ENCODE data around the gene UNC45A.

UNC45A gene

DNA sequence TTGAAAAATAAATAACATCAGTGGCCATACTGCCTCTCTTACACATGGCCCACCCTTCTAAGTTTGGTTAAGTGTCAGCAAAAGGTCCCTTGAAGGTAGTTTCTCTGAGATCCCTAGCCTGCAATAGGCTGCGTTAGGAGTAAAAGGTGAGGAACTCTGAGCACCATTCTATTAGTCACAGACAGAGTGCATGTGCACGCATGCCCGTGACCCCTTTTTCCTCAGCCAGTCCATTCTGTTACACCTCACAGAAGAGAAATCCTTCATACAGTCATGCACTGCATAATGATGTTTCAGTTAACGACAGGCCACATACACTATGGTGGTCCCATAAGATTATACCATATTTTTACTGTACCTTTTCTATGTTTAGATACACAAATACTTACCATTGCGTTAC lies 32.1 kb downstream of the UNC45A start:
- DNase-seq (ENCODE audit: extremely low read depth, low read depth), result no peak
- TF ChIP-seq, protein P1, sequence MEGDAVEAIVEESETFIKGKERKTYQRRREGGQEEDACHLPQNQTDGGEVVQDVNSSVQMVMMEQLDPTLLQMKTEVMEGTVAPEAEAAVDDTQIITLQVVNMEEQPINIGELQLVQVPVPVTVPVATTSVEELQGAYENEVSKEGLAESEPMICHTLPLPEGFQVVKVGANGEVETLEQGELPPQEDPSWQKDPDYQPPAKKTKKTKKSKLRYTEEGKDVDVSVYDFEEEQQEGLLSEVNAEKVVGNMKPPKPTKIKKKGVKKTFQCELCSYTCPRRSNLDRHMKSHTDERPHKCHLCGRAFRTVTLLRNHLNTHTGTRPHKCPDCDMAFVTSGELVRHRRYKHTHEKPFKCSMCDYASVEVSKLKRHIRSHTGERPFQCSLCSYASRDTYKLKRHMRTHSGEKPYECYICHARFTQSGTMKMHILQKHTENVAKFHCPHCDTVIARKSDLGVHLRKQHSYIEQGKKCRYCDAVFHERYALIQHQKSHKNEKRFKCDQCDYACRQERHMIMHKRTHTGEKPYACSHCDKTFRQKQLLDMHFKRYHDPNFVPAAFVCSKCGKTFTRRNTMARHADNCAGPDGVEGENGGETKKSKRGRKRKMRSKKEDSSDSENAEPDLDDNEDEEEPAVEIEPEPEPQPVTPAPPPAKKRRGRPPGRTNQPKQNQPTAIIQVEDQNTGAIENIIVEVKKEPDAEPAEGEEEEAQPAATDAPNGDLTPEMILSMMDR (IDR thresholded peaks at IDR 0.05; ENCODE audit: low read depth, low read length), result no peak

DNA sequence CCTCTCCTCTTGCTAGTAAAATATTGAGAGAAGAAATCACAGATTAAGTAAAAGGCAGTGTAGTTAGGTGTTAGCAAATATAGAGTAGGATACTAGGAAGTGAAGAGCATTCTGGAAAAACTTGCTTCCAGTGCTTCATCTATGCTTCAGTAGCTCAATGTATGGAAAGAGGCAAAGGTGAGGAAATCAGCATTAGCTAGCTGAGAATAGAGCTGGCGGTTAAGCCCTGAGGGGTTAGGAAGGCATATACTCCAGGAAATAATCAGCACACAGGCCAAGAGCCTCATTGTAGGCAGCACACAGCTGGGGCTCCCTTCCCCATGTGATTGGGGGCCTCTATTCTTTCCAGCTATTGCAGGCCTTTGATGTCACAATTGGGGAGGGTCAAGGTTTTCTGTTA lies 33.3 kb downstream of the UNC45A start:
- DNase-seq (ENCODE audit: extremely low read depth, low read depth), result no peak
- TF ChIP-seq, protein P1 (IDR thresholded peaks at IDR 0.05; ENCODE audit: low read depth, low read length), result no peak

DNA sequence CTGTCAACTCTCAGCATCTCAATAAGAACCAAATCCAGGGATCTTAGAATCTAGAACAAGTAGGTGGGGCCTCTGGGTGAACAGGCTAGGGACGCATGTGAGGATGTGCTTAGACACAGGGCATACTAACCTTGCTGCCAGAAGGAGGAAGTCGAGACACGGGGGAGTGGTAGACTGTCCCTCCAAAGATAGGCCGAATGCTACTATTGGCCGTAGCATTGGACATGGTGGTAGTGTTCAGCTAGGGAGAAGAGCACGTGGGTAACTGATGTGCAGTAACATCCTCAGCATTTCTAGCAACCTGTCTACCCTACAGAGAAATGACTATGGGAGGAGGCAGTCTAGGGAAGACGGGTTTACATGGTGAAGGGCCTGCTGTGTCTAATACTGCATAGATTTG lies 35.2 kb downstream of the UNC45A start:
- DNase-seq (ENCODE audit: extremely low read depth, low read depth), result no peak

DNA sequence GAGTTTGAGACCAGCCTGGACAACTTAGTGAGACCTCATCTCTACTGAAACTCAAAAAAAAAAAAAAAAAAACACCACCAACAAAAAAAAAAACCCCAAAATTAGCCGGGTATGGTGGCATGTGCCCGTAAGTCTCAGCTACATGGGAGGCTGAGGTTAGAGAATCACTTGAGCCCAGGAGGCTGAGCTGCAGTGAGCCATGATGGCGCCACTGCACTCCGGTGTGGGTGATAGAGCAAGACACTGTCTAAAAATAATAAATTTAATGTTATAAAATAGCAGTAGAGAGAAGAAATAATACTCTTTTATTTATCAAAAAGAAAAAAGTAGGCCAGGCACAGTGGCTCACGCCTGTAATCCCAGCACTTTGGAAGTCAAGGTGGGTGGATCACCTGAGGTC lies 37.0 kb downstream of the UNC45A start:
- TF ChIP-seq, protein P1 (IDR thresholded peaks at IDR 0.05; ENCODE audit: low read depth, low read length), result no peak

More for the DNA sequence above, 35.2 kb downstream of the UNC45A start:
- TF ChIP-seq, protein P1 (IDR thresholded peaks at IDR 0.05; ENCODE audit: low read depth, low read length), result no peak

DNA sequence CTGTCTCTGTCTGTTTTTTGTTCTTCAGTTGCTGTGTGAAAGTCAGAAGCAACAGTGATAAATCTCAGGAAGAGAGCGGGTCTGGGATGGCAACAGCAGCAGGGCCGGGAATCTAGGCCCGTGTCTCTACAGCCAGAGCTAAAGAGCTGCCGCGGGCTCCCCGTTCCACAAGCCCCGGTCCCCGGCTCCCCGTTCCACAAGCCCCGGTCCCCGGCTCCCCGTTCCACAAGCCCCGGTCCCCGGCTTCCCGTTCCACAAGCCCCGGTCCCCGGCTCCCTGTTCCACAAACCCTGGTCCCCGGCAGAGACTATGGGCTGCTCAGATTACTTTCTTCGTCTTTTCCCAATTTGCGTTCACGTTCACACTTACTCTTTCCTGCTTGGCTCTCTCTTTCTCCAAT lies 39.1 kb downstream of the UNC45A start:
- TF ChIP-seq, protein P1 (IDR thresholded peaks at IDR 0.05; ENCODE audit: low read depth, low read length), result no peak
- DNase-seq (ENCODE audit: extremely low read depth, low read depth), result no peak

More for the DNA sequence above, 37.0 kb downstream of the UNC45A start:
- no peak for DNase-seq (ENCODE audit: extremely low read depth, low read depth)

DNA sequence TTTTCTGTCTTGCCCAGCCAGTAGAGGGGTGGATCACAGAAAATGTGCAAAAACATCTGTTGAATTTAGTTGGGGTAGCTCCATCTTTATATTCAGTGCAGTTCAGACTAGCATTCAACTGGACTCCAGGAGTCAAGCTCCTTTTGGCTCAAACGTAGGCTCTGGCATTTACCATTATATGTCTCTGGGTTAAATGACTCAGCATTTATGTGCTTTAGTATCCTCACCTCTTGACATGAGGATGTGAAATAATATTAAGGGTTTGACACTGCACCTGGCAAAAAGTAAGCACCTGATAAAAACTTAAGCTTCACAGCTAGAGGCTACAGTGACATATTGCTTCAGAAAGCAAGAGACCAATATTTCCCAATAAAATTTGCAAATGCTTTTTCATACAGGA lies 44.5 kb downstream of the UNC45A start:
- no peak for DNase-seq (ENCODE audit: extremely low read depth, low read depth)

DNA sequence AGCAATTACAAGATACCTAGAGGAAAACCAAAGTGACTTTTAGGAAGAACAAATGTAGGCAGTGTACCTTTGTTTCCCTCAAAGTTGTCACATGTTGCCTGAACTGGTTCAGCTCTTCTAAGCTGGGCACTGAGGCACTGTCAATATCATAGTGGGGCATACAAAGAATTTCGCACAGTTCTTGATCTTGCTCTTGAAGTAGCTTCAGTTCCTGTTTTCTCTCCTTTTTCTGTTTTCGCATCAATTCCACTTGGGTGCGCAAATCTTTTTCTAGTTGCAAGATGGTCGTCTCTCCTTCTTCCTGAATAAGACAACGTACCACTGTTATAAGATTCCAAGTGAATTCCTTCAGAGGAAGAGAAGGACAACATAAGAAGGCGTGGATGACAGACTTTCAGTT lies 46.6 kb downstream of the UNC45A start:
- no peak for DNase-seq (ENCODE audit: extremely low read depth, low read depth)
- TF ChIP-seq, protein P1 (IDR thresholded peaks at IDR 0.05; ENCODE audit: low read depth, low read length), result no peak

More for the DNA sequence above, 44.5 kb downstream of the UNC45A start:
- TF ChIP-seq, protein P1 (IDR thresholded peaks at IDR 0.05; ENCODE audit: low read depth, low read length), result no peak
